NT2/D1 (cell line): ENCODE data around the gene TNFRSF14.

Experiments used
- SUZ12 ChIP-seq: IDR thresholded peaks from 2 replicates; pipeline ENCODE4 v1.6.1; 2011; ENCODE audit not compliant: insufficient read length, insufficient read depth; ENCODE audit errors: extremely low read depth
- ZNF274 ChIP-seq: IDR thresholded peaks from 2 replicates; pipeline ENCODE4 v1.6.1; 2011; ENCODE audit warnings: mild to moderate bottlenecking, low read depth, low read length

- no peak for TF ChIP-seq ZNF274
- TF ChIP-seq SUZ12 = no peak
Observed at GRCh38 chr1:2520806-2521205, 35.4 kb upstream of the TNFRSF14 start.
